ENCODE data around the gene MINDY4B.

MINDY4B gene

GRCh38 chr3:150844484-150844883 lies 60.8 kb downstream of the MINDY4B start:
- Mint-ChIP-seq H3K4me1 (no peaks in the 10 kb centered on the region), H3K4me3 (no peak overlapping the region), H3K27me3 (peaks cover 15% of the 10 kb centered on the region), H3K9me3 (no peaks in the 10 kb centered on the region), H3K36me3 (ENCODE audit: low read depth) (no peaks in the 10 kb centered on the region), H3K27ac (no peak overlapping the region)
- DNase-seq (no peak), ATAC-seq (no peak)

- Mint-ChIP-seq H3K27ac (no peak overlapping the region), H3K4me1 (no peaks in the 10 kb centered on the region), H3K4me3 (no peak overlapping the region), H3K9me3 (no peaks in the 10 kb centered on the region), H3K27me3 (peaks cover 21% of the 10 kb centered on the region), H3K36me3 (ENCODE audit: low read depth) (no peaks in the 10 kb centered on the region)
- no peak for DNase-seq
- no peak for ATAC-seq
Measured at GRCh38 chr3:150843241-150843640, 62.0 kb downstream of the MINDY4B start.

GRCh38 chr3:150840802-150841515 lies 64.3 kb downstream of the MINDY4B start:
- DNase-seq = no peak
- ATAC-seq = peak; percentile 10
- Mint-ChIP-seq H3K27ac (no peak overlapping the region), H3K36me3 (ENCODE audit: low read depth) (no peaks in the 10 kb centered on the region), H3K9me3 (no peaks in the 10 kb centered on the region), H3K4me1 (no peaks in the 10 kb centered on the region), H3K4me3 (no peak overlapping the region), H3K27me3 (peaks cover 22% of the 10 kb centered on the region)

GRCh38 chr3:150830745-150831144 lies 74.5 kb downstream of the MINDY4B start:
- no peak for DNase-seq
- Mint-ChIP-seq H3K36me3 (ENCODE audit: low read depth) (no peaks in the 10 kb centered on the region), H3K9me3 (no peaks in the 10 kb centered on the region), H3K27ac (no peak overlapping the region), H3K4me3 (no peak overlapping the region), H3K27me3 (peaks cover 13% of the 10 kb centered on the region), H3K4me1 (no peaks in the 10 kb centered on the region)
- no peak for ATAC-seq

- peak; percentile 61 for ATAC-seq
- peaks cover 13% of the 10 kb centered on the region for H3K27me3 Mint-ChIP-seq
- H3K4me1 Mint-ChIP-seq = no peaks in the 10 kb centered on the region
- no peak for DNase-seq
- no peak overlapping the region for H3K27ac Mint-ChIP-seq
- H3K9me3 Mint-ChIP-seq = no peaks in the 10 kb centered on the region
- H3K36me3 Mint-ChIP-seq (ENCODE audit: low read depth) = no peaks in the 10 kb centered on the region
- H3K4me3 Mint-ChIP-seq = no peak overlapping the region
Measured at GRCh38 chr3:150830094-150830681, 75.1 kb downstream of the MINDY4B start.

- Mint-ChIP-seq H3K36me3 (ENCODE audit: low read depth) (no peaks in the 10 kb centered on the region), H3K9me3 (no peaks in the 10 kb centered on the region), H3K27ac (no peak overlapping the region), H3K27me3 (peaks cover 13% of the 10 kb centered on the region), H3K4me3 (no peak overlapping the region), H3K4me1 (no peaks in the 10 kb centered on the region)
- ATAC-seq = no peak
- no peak for DNase-seq
Measured at GRCh38 chr3:150829408-150829807, 75.8 kb downstream of the MINDY4B start.

- no peak overlapping the region for H3K27ac Mint-ChIP-seq
- H3K36me3 Mint-ChIP-seq (ENCODE audit: low read depth) = no peaks in the 10 kb centered on the region
- no peaks in the 10 kb centered on the region for H3K9me3 Mint-ChIP-seq
- no peaks in the 10 kb centered on the region for H3K4me1 Mint-ChIP-seq
- H3K27me3 Mint-ChIP-seq = peaks cover 13% of the 10 kb centered on the region
- no peak for DNase-seq
- H3K4me3 Mint-ChIP-seq = no peak overlapping the region
- ATAC-seq = no peak
Measured at GRCh38 chr3:150828997-150829396, 76.2 kb downstream of the MINDY4B start.

- H3K27me3 Mint-ChIP-seq = peaks cover 13% of the 10 kb centered on the region
- H3K4me1 Mint-ChIP-seq = no peaks in the 10 kb centered on the region
- no peak for DNase-seq
- H3K4me3 Mint-ChIP-seq = no peak overlapping the region
- ATAC-seq = no peak
- no peaks in the 10 kb centered on the region for H3K36me3 Mint-ChIP-seq (ENCODE audit: low read depth)
- no peaks in the 10 kb centered on the region for H3K9me3 Mint-ChIP-seq
- H3K27ac Mint-ChIP-seq = no peak overlapping the region
Measured at GRCh38 chr3:150828261-150828660, 77.0 kb downstream of the MINDY4B start.

- H3K4me1 Mint-ChIP-seq = no peaks in the 10 kb centered on the region
- no peak for DNase-seq
- no peaks in the 10 kb centered on the region for H3K9me3 Mint-ChIP-seq
- no peaks in the 10 kb centered on the region for H3K36me3 Mint-ChIP-seq (ENCODE audit: low read depth)
- H3K27me3 Mint-ChIP-seq = peaks cover 13% of the 10 kb centered on the region
- no peak overlapping the region for H3K27ac Mint-ChIP-seq
- no peak for ATAC-seq
- H3K4me3 Mint-ChIP-seq = no peak overlapping the region
Measured at GRCh38 chr3:150826466-150827282, 78.6 kb downstream of the MINDY4B start.

- no peaks in the 10 kb centered on the region for H3K9me3 Mint-ChIP-seq
- no peak overlapping the region for H3K4me3 Mint-ChIP-seq
- no peaks in the 10 kb centered on the region for H3K4me1 Mint-ChIP-seq
- H3K27ac Mint-ChIP-seq = no peak overlapping the region
- ATAC-seq (no peak), DNase-seq (no peak)
- H3K27me3 Mint-ChIP-seq = peaks cover 13% of the 10 kb centered on the region
- H3K36me3 Mint-ChIP-seq (ENCODE audit: low read depth) = no peaks in the 10 kb centered on the region
Measured at GRCh38 chr3:150825916-150826377, 79.3 kb downstream of the MINDY4B start.

GRCh38 chr3:150825192-150825915 lies 79.9 kb downstream of the MINDY4B start:
- peaks cover 10% of the 10 kb centered on the region for H3K27me3 Mint-ChIP-seq
- no peak overlapping the region for H3K27ac Mint-ChIP-seq
- H3K9me3 Mint-ChIP-seq = no peaks in the 10 kb centered on the region
- ATAC-seq (peak; percentile 29), DNase-seq (no peak)
- H3K4me3 Mint-ChIP-seq = no peak overlapping the region
- no peaks in the 10 kb centered on the region for H3K36me3 Mint-ChIP-seq (ENCODE audit: low read depth)
- no peaks in the 10 kb centered on the region for H3K4me1 Mint-ChIP-seq

- DNase-seq (no peak), ATAC-seq (no peak)
- Mint-ChIP-seq H3K36me3 (ENCODE audit: low read depth) (no peaks in the 10 kb centered on the region), H3K4me3 (no peak overlapping the region), H3K27ac (no peak overlapping the region), H3K27me3 (peaks cover 4% of the 10 kb centered on the region), H3K9me3 (no peaks in the 10 kb centered on the region), H3K4me1 (no peaks in the 10 kb centered on the region)
Measured at GRCh38 chr3:150823277-150823676, 82.0 kb downstream of the MINDY4B start.

- Mint-ChIP-seq H3K36me3 (ENCODE audit: low read depth) (no peaks in the 10 kb centered on the region), H3K4me3 (no peak overlapping the region), H3K27me3 (peaks cover 4% of the 10 kb centered on the region), H3K27ac (no peak overlapping the region), H3K9me3 (no peaks in the 10 kb centered on the region), H3K4me1 (no peaks in the 10 kb centered on the region)
- ATAC-seq (no peak), DNase-seq (no peak)
Measured at GRCh38 chr3:150822636-150823035, 82.6 kb downstream of the MINDY4B start.

All from activated naive CD8-positive, alpha-beta T cell treated with anti-CD3 and anti-CD28 coated beads, Interleukin-2, amount 50 U/mL, for 24 hours (primary cell).